WI38 (cell line): Measurements from ENCODE around the gene IL13.

Source experiments
- H3K4me3 ChIP-seq: 2 replicates; pipeline ENCODE4 v1.5.1; 2011; ENCODE audit warnings: low read depth, mild to moderate bottlenecking, control low read depth, low read length
- TF ChIP-seq, protein P1 (sequence below): IDR thresholded peaks from 2 replicates; pipeline ENCODE4 v1.5.1; 2012; ENCODE audit warnings: low read depth, mild to moderate bottlenecking, control low read depth, low read length

Gene IL13

GRCh38 chr5:132695956-132696355 is 38.0 kb downstream of the IL13 start:
- TF ChIP-seq, protein P1, sequence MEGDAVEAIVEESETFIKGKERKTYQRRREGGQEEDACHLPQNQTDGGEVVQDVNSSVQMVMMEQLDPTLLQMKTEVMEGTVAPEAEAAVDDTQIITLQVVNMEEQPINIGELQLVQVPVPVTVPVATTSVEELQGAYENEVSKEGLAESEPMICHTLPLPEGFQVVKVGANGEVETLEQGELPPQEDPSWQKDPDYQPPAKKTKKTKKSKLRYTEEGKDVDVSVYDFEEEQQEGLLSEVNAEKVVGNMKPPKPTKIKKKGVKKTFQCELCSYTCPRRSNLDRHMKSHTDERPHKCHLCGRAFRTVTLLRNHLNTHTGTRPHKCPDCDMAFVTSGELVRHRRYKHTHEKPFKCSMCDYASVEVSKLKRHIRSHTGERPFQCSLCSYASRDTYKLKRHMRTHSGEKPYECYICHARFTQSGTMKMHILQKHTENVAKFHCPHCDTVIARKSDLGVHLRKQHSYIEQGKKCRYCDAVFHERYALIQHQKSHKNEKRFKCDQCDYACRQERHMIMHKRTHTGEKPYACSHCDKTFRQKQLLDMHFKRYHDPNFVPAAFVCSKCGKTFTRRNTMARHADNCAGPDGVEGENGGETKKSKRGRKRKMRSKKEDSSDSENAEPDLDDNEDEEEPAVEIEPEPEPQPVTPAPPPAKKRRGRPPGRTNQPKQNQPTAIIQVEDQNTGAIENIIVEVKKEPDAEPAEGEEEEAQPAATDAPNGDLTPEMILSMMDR, result no peak
- no peak overlapping the region for H3K4me3 ChIP-seq

GRCh38 chr5:132704875-132705274 is 46.9 kb downstream of the IL13 start:
- no peak overlapping the region for H3K4me3 ChIP-seq
- TF ChIP-seq, protein P1, result no peak

DNA sequence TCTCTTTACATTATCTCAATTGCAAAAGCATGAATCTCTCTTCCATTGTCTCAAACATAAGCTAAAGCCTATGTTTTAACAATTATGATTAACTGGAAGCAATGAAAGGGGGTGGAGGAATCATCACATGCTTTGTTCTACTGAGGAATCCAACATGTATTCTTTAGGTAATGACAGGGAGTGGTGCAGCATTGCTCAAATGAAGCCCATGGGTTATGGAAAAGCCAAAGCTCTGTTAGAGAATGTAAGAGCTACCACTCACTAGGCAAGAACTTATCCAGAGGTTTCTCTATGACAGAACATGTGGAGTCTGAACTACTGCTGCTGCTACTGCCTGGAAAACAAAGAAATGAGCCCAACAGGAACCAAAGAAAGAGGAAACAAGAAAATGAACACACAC is 50.7 kb downstream of the IL13 start:
- no peak overlapping the region for H3K4me3 ChIP-seq
- TF ChIP-seq, protein P1, result no peak
